Smooth muscle cell (in vitro differentiated cells): Measurements from ENCODE around the gene USP40. TPM values are rescaled to one million over a fixed set of nuclear protein-coding genes. Genes with fewer than 3 reads are reported as not detected.

ENCODE experiments used
- DNase-seq: peaks from one replicate; lab custom pipeline; 2025; ENCODE audit not compliant: unreplicated experiment; lab: John Stamatoyannopoulos, UW
- H2AFZ ChIP-seq: fragments of 200-600 bp; sonication (generic); 2 replicates; pipeline ENCODE4 v1.6.0; 2016; ENCODE audit warnings: antibody characterized with exemption, low read depth, mild to moderate bottlenecking
- H3F3A ChIP-seq: fragments of 200-600 bp; sonication (generic); 2 replicates; pipeline ENCODE4 v1.6.0; 2017; ENCODE audit warnings: antibody characterized with exemption, low read depth
- H3K27ac ChIP-seq: fragments of 200-600 bp; sonication (generic); 2 replicates; pipeline ENCODE4 v1.5.1; 2016; ENCODE audit warnings: low read depth, mild to moderate bottlenecking
- H3K27me3 ChIP-seq: fragments of 200-600 bp; sonication (generic); 2 replicates; pipeline ENCODE4 v1.6.1; 2016; ENCODE audit warnings: low read depth, mild to moderate bottlenecking
- H3K36me3 ChIP-seq: fragments of 200-600 bp; sonication (generic); 2 replicates; pipeline ENCODE4 v1.5.1; 2016; ENCODE audit warnings: low read depth
- H3K4me1 ChIP-seq: fragments of 200-600 bp; sonication (generic); 2 replicates; pipeline ENCODE4 v1.5.1; 2016; ENCODE audit warnings: low read depth
- H3K4me2 ChIP-seq: fragments of 200-600 bp; sonication (generic); 2 replicates; pipeline ENCODE4 v1.6.0; 2016; ENCODE audit warnings: mild to moderate bottlenecking
- H3K4me3 ChIP-seq: fragments of 200-600 bp; sonication (generic); 2 replicates; pipeline ENCODE4 v1.5.1; 2016; ENCODE audit warnings: mild to moderate bottlenecking
- H3K79me2 ChIP-seq: fragments of 200-600 bp; sonication (generic); 2 replicates; pipeline ENCODE4 v1.6.0; 2016; ENCODE audit warnings: low read depth, mild to moderate bottlenecking
- H3K9ac ChIP-seq: fragments of 200-600 bp; sonication (generic); 2 replicates; pipeline ENCODE4 v1.6.0; 2016; ENCODE audit warnings: low read depth
- H3K9me3 ChIP-seq: fragments of 200-600 bp; sonication (generic); replicated peaks from 2 replicates; pipeline ENCODE4 v1.5.1; 2016; ENCODE audit warnings: low read depth
- H4K20me1 ChIP-seq: fragments of 200-600 bp; sonication (generic); 2 replicates; pipeline ENCODE4 v1.6.0; 2016; ENCODE audit warnings: low read depth
- WGBS: methylation state at CpG from one replicate; pipeline ENCODE4 v1.1.7; 2016; ENCODE audit warnings: low lambda C conversion rate; 5-methylcytosine and 5-hydroxymethylcytosine counted together
- polyA plus RNA-seq: library from polyadenylated mRNA; unstranded; fragments of >200 nt; fragmentation: Nextera tagmentation; extraction: Ambion mirVana; gene quantifications from 2 replicates; pipeline ENCODE4 v1.2.1, GENCODE V29; 2016
- total RNA-seq: library from RNA; depleted of rRNA; stranded (reverse); fragments of >200 nt; gene quantifications from 2 replicates; pipeline ENCODE4 v1.2.3, GENCODE V29; 2014
- TF ChIP-seq, protein P1 (sequence below): fragments of 200-600 bp; sonication (generic); IDR thresholded peaks from 2 replicates; pipeline ENCODE4 v1.5.1; 2017; ENCODE audit warnings: borderline replicate concordance, mild to moderate bottlenecking, antibody characterized with exemption; ENCODE audit not compliant: insufficient read depth, poor library complexity, severe bottlenecking

Gene USP40
- total and polyA plus RNA-seq, 2 experiments from 2014 or later: 9.4 to 23.6 TPM

- 72% methylated on average over 9 of the region's 9 CpGs for WGBS
- H3K9me3 ChIP-seq: no peaks in the 10 kb centered on the region
- no peak overlapping the region for H2AFZ ChIP-seq
- TF ChIP-seq, protein P1, sequence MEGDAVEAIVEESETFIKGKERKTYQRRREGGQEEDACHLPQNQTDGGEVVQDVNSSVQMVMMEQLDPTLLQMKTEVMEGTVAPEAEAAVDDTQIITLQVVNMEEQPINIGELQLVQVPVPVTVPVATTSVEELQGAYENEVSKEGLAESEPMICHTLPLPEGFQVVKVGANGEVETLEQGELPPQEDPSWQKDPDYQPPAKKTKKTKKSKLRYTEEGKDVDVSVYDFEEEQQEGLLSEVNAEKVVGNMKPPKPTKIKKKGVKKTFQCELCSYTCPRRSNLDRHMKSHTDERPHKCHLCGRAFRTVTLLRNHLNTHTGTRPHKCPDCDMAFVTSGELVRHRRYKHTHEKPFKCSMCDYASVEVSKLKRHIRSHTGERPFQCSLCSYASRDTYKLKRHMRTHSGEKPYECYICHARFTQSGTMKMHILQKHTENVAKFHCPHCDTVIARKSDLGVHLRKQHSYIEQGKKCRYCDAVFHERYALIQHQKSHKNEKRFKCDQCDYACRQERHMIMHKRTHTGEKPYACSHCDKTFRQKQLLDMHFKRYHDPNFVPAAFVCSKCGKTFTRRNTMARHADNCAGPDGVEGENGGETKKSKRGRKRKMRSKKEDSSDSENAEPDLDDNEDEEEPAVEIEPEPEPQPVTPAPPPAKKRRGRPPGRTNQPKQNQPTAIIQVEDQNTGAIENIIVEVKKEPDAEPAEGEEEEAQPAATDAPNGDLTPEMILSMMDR: no peak
- no peaks in the 10 kb centered on the region for H3K27me3 ChIP-seq
- no peak overlapping the region for H3K4me2 ChIP-seq
- no peaks in the 10 kb centered on the region for H3K79me2 ChIP-seq
- H3K9ac ChIP-seq: no peak overlapping the region
- H4K20me1 ChIP-seq: no peaks in the 10 kb centered on the region
- no peaks in the 10 kb centered on the region for H3K4me1 ChIP-seq
- no peak overlapping the region for H3K27ac ChIP-seq
- H3K36me3 ChIP-seq: no peaks in the 10 kb centered on the region
- DNase-seq: no peak
- no peak overlapping the region for H3K4me3 ChIP-seq
- no peaks in the 10 kb centered on the region for H3F3A ChIP-seq
Measured at GRCh38 chr2:233439191-233439590, 127.4 kb downstream of the USP40 start.

DNA sequence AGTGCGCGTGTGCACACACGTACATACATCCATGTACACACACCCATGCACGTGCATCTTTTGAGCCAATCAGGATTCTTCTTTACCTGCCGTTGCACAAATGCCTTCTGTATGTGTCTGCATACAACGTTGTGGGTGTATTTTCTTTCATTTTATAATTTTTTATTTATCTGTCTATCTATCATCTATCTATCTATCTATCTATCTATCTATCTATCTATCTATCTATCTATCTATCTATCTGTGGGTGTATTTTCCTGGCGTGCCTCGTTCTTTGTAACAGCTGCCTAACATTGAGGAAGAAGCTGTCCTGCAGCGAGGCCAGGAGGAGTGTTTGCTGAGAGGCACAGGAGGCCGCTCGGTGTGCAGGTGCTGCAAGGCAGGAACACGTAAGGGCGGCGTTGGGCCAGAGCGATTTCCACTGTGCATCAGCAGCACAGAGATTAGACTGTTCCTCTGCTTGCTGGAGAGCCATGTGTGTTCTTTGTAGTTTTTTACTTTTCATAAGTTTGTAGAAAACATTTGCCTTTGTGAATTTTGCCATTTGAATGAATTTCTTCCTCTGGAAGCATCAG is 127.9 kb downstream of the USP40 start:
- WGBS: 96% methylated on average over 15 of the region's 15 CpGs
- no peak overlapping the region for H2AFZ ChIP-seq
- DNase-seq: no peak
- H3K27me3 ChIP-seq: no peaks in the 10 kb centered on the region
- no peaks in the 10 kb centered on the region for H4K20me1 ChIP-seq
- no peak overlapping the region for H3K4me2 ChIP-seq
- H3K79me2 ChIP-seq: no peaks in the 10 kb centered on the region
- no peaks in the 10 kb centered on the region for H3K36me3 ChIP-seq
- no peak overlapping the region for H3K9ac ChIP-seq
- H3K27ac ChIP-seq: no peak overlapping the region
- H3K4me3 ChIP-seq: no peak overlapping the region
- no peaks in the 10 kb centered on the region for H3F3A ChIP-seq
- TF ChIP-seq, protein P1: no peak
- no peaks in the 10 kb centered on the region for H3K9me3 ChIP-seq
- no peaks in the 10 kb centered on the region for H3K4me1 ChIP-seq

DNA sequence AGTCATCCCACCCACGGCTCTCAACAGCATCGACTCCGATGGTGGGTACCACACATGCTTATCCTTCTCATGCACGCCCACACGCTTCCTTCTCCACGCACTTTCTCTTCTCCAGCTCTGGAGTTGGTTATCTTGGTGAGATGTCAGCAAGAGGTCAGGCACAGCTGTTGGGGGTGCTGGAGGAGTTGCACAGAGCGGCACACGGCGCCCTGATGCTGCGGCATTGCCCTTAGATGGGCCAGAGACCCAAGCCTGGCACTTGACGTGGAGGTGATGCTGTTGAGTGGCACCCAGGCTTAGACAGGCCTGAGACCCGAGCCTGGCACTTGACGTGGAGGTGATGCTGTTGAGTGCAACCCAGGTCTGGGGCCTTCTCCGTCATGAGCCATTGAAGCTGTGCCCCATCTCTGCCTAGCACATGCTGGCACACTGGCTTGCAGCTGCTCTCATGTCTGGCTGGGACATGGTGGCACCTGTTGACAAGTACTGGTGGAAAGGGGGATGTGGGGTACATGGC is 129.1 kb downstream of the USP40 start:
- Histone ChIP-seq H3K4me1 (no peaks in the 10 kb centered on the region), H3K4me2 (no peak overlapping the region), H3F3A (no peaks in the 10 kb centered on the region), H3K9ac (no peak overlapping the region), H3K79me2 (peaks cover 7% of the 10 kb centered on the region), H3K9me3 (no peaks in the 10 kb centered on the region), H3K27me3 (no peaks in the 10 kb centered on the region), H3K4me3 (no peak overlapping the region), H4K20me1 (no peaks in the 10 kb centered on the region), H3K36me3 (no peaks in the 10 kb centered on the region), H2AFZ (no peak overlapping the region), H3K27ac (no peak overlapping the region)
- TF ChIP-seq, protein P1: no peak
- WGBS: 82% methylated on average over 14 of the region's 14 CpGs
- DNase-seq: no peak
